Neuron (in vitro differentiated cells): Measurements from ENCODE around the gene PRR33.
"Not testable (repeated sequence)": the region's sequence is repeated elsewhere in the genome, so short reads cannot be mapped to it uniquely, and the experiment has no call there.

ENCODE experiments used
- H2AFZ ChIP-seq: one replicate; pipeline ENCODE4 v1.6.1; 2013; ENCODE audit warnings: low read depth, mild to moderate bottlenecking, inconsistent platforms, low read length, moderate library complexity
- H3K27me3 ChIP-seq: one replicate; pipeline ENCODE4 v1.6.1; 2013; ENCODE audit warnings: low read length; ENCODE audit not compliant: insufficient read depth
- H3K36me3 ChIP-seq: one replicate; pipeline ENCODE4 v1.6.1; 2013; ENCODE audit warnings: low read length; ENCODE audit not compliant: insufficient read depth
- H3K4me1 ChIP-seq: one replicate; pipeline ENCODE4 v1.6.1; 2013; ENCODE audit warnings: low read length; ENCODE audit not compliant: insufficient read depth
- H3K4me3 ChIP-seq: 2 replicates; pipeline ENCODE4 v1.5.1; 2013; ENCODE audit warnings: mild to moderate bottlenecking, low read length, moderate library complexity
- H3K9me3 ChIP-seq: one replicate; pipeline ENCODE4 v1.6.1; 2013; ENCODE audit warnings: low read length

PRR33 gene

GRCh38 chr11:1875851-1876301 is 15.8 kb downstream of the PRR33 start:
- H3K36me3 ChIP-seq, H3K9me3 ChIP-seq, H3K4me3 ChIP-seq, H3K4me1 ChIP-seq, H2AFZ ChIP-seq, H3K27me3 ChIP-seq: not testable (repeated sequence)

- H3K27me3 ChIP-seq, result no peaks in the 10 kb centered on the region
- no peak overlapping the region for H3K4me3 ChIP-seq
- H3K4me1 ChIP-seq, result peaks cover 2% of the 10 kb centered on the region
- no peaks in the 10 kb centered on the region for H3K9me3 ChIP-seq
- H2AFZ ChIP-seq, result no peak overlapping the region
- H3K36me3 ChIP-seq, result no peaks in the 10 kb centered on the region
Observed at GRCh38 chr11:1875093-1875850, 16.4 kb downstream of the PRR33 start.

- H3K4me1 ChIP-seq, H2AFZ ChIP-seq, H3K36me3 ChIP-seq, H3K9me3 ChIP-seq, H3K27me3 ChIP-seq, H3K4me3 ChIP-seq: not testable (repeated sequence)
Observed at GRCh38 chr11:1874441-1875092, 17.1 kb downstream of the PRR33 start.

GRCh38 chr11:1873813-1874150 is 17.9 kb downstream of the PRR33 start:
- H3K27me3 ChIP-seq, H3K4me3 ChIP-seq, H2AFZ ChIP-seq, H3K36me3 ChIP-seq, H3K9me3 ChIP-seq, H3K4me1 ChIP-seq: not testable (repeated sequence)

- no peak overlapping the region for H3K4me3 ChIP-seq
- no peaks in the 10 kb centered on the region for H3K27me3 ChIP-seq
- peaks cover 2% of the 10 kb centered on the region for H3K4me1 ChIP-seq
- no peak overlapping the region for H2AFZ ChIP-seq
- no peaks in the 10 kb centered on the region for H3K9me3 ChIP-seq
- no peaks in the 10 kb centered on the region for H3K36me3 ChIP-seq
Observed at GRCh38 chr11:1873048-1873812, 18.5 kb downstream of the PRR33 start.

GRCh38 chr11:1872267-1872985 is 19.3 kb downstream of the PRR33 start:
- Histone ChIP-seq H3K36me3 (no peaks in the 10 kb centered on the region), H2AFZ (no peak overlapping the region), H3K4me1 (peaks cover 2% of the 10 kb centered on the region), H3K9me3 (no peaks in the 10 kb centered on the region), H3K27me3 (no peaks in the 10 kb centered on the region), H3K4me3 (no peak overlapping the region)

GRCh38 chr11:1871531-1871930 is 20.2 kb downstream of the PRR33 start:
- Histone ChIP-seq H2AFZ (no peak overlapping the region), H3K4me1 (no peaks in the 10 kb centered on the region), H3K27me3 (no peaks in the 10 kb centered on the region), H3K36me3 (no peaks in the 10 kb centered on the region), H3K9me3 (no peaks in the 10 kb centered on the region), H3K4me3 (no peak overlapping the region)

GRCh38 chr11:1870721-1871466 is 20.8 kb downstream of the PRR33 start:
- no peak overlapping the region for H3K4me3 ChIP-seq
- H3K27me3 ChIP-seq, result no peaks in the 10 kb centered on the region

GRCh38 chr11:1870326-1870696 is 21.4 kb downstream of the PRR33 start:
- Histone ChIP-seq H3K4me3 (no peak overlapping the region), H3K4me1 (no peaks in the 10 kb centered on the region), H2AFZ (no peak overlapping the region), H3K9me3 (no peaks in the 10 kb centered on the region), H3K36me3 (no peaks in the 10 kb centered on the region), H3K27me3 (no peaks in the 10 kb centered on the region)

More at GRCh38 chr11:1870721-1871466, 20.8 kb downstream of the PRR33 start:
- no peaks in the 10 kb centered on the region for H3K4me1 ChIP-seq
- no peaks in the 10 kb centered on the region for H3K36me3 ChIP-seq
- no peaks in the 10 kb centered on the region for H3K9me3 ChIP-seq
- H2AFZ ChIP-seq, result no peak overlapping the region

- Histone ChIP-seq H3K36me3 (no peaks in the 10 kb centered on the region), H3K9me3 (no peaks in the 10 kb centered on the region), H3K27me3 (no peaks in the 10 kb centered on the region), H3K4me3 (no peak overlapping the region), H2AFZ (no peak overlapping the region), H3K4me1 (peaks cover 6% of the 10 kb centered on the region)
Observed at GRCh38 chr11:1869427-1870325, 22.0 kb downstream of the PRR33 start.

- no peaks in the 10 kb centered on the region for H3K27me3 ChIP-seq
- H2AFZ ChIP-seq, result no peak overlapping the region
- H3K9me3 ChIP-seq, result no peaks in the 10 kb centered on the region
- H3K4me3 ChIP-seq, result no peak overlapping the region
- H3K4me1 ChIP-seq, result peaks cover 13% of the 10 kb centered on the region
- no peaks in the 10 kb centered on the region for H3K36me3 ChIP-seq
Observed at GRCh38 chr11:1868636-1869291, 22.9 kb downstream of the PRR33 start.
